Neural crest cell (in vitro differentiated cells): ENCODE results near the gene MYBPC3. TPM values are rescaled to one million over a fixed set of nuclear protein-coding genes. Genes with fewer than 3 reads are reported as not detected.

ENCODE experiments used
- DNase-seq: peaks from one replicate; pipeline ENCODE4 v3.0.0; 2021; ENCODE audit warnings: low read depth, mixed read lengths, low spot score
- H3K27ac Mint-ChIP-seq: one replicate; pipeline ENCODE4 v1.8.0; 2021; ENCODE audit warnings: mild to moderate bottlenecking, mixed read lengths; ENCODE audit not compliant: unreplicated experiment
- H3K27me3 Mint-ChIP-seq: 2 replicates; pipeline ENCODE4 v1.8.0; 2021; ENCODE audit warnings: low read depth, mild to moderate bottlenecking, mixed read lengths
- H3K36me3 Mint-ChIP-seq: 2 replicates; pipeline ENCODE4 v1.8.0; 2021; ENCODE audit warnings: low read depth, mild to moderate bottlenecking, mixed read lengths
- H3K4me1 Mint-ChIP-seq: 2 replicates; pipeline ENCODE4 v1.8.0; 2021; ENCODE audit warnings: mixed read lengths
- H3K4me3 Mint-ChIP-seq: one replicate; pipeline ENCODE4 v1.8.0; 2021; ENCODE audit warnings: mild to moderate bottlenecking, mixed read lengths
- H3K9me3 Mint-ChIP-seq: 2 replicates; pipeline ENCODE4 v1.8.0; 2021; ENCODE audit warnings: mixed read lengths
- total RNA-seq: library from RNA; stranded (reverse); gene quantifications from 2 replicates; pipeline ENCODE4 v1.2.1, GENCODE V29; 2021
- TF ChIP-seq, protein P1 (sequence below): fragments of 200-600 bp; sonication (generic); conservative IDR thresholded peaks from 2 replicates; pipeline ENCODE4 v1.5.0; 2021; ENCODE audit warnings: antibody characterized with exemption, mild to moderate bottlenecking

MYBPC3 gene
- total RNA-seq, 1 donor from 2014 or later, result not detected

DNA sequence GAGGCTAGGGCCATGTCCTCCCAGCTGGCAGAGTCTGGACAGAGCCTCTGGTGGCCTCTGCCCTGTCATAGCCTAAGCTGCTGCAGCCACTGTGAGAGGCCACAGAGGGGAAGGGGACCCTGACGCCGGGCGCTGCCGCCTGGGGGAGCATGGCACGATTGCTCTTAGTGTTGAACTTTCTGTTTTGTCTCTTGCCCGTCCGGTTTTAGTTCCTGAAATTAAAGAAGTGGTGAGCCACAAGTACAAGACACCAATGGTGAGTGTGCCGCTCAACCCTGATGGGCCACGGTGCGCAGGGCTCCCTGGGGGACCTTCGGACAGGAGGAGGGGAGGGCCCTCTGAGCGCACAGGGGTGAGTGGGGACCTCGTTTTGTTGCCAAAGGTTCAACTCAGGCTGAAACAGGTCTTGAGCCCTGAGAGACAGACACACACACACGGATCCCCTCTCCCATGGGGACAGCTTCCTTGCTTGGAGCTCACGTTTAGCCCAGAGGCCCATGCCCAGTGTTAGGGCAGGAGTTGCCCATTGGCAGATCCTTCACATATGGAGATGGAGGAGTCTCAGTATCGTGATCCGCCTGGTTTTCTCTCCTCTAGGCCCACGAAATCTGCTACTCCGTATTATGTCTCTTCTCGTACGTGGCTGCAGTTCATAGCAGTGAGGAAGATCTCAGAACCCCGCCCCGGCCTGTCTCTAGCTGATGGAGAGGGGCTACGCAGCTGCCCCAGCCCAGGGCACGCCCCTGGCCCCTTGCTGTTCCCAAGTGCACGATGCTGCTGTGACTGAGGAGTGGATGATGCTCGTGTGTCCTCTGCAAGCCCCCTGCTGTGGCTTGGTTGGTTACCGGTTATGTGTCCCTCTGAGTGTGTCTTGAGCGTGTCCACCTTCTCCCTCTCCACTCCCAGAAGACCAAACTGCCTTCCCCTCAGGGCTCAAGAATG, 23.8 kb downstream of the MYBPC3 start:
- no peak for DNase-seq
- Mint-ChIP-seq H3K27ac (no peak overlapping the region), H3K36me3 (peaks cover 5% of the 10 kb centered on the region), H3K4me1 (no peaks in the 10 kb centered on the region), H3K9me3 (no peaks in the 10 kb centered on the region), H3K4me3 (no peak overlapping the region), H3K27me3 (no peaks in the 10 kb centered on the region)
- TF ChIP-seq, protein P1, sequence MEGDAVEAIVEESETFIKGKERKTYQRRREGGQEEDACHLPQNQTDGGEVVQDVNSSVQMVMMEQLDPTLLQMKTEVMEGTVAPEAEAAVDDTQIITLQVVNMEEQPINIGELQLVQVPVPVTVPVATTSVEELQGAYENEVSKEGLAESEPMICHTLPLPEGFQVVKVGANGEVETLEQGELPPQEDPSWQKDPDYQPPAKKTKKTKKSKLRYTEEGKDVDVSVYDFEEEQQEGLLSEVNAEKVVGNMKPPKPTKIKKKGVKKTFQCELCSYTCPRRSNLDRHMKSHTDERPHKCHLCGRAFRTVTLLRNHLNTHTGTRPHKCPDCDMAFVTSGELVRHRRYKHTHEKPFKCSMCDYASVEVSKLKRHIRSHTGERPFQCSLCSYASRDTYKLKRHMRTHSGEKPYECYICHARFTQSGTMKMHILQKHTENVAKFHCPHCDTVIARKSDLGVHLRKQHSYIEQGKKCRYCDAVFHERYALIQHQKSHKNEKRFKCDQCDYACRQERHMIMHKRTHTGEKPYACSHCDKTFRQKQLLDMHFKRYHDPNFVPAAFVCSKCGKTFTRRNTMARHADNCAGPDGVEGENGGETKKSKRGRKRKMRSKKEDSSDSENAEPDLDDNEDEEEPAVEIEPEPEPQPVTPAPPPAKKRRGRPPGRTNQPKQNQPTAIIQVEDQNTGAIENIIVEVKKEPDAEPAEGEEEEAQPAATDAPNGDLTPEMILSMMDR, result no peak

DNA sequence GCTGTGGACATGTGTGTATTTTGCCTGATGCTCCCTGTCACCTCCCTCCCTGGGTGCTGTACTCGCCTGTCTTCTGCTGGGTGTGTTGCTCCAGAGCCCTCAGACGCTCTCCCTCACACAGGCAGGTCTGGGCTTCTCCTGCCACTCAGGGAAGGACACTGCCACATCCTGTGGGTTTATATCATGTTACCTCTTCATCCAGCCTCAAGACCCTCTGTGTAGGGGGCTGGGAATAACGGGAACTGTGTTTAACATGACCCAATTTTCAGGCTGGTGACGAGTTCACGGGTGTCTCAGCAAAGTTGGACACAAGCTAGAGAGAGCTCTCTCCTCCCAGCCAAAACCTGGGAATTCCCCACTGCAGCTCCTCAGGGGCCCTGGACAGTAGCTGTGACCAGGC, 24.6 kb downstream of the MYBPC3 start:
- no peaks in the 10 kb centered on the region for H3K4me1 Mint-ChIP-seq
- H3K9me3 Mint-ChIP-seq, result no peaks in the 10 kb centered on the region
- H3K27ac Mint-ChIP-seq, result peak overlapping the region; percentile 92
- peaks cover 7% of the 10 kb centered on the region for H3K36me3 Mint-ChIP-seq
- H3K4me3 Mint-ChIP-seq, result no peak overlapping the region
- DNase-seq, result no peak
- H3K27me3 Mint-ChIP-seq, result no peaks in the 10 kb centered on the region
- TF ChIP-seq, protein P1, result no peak

DNA sequence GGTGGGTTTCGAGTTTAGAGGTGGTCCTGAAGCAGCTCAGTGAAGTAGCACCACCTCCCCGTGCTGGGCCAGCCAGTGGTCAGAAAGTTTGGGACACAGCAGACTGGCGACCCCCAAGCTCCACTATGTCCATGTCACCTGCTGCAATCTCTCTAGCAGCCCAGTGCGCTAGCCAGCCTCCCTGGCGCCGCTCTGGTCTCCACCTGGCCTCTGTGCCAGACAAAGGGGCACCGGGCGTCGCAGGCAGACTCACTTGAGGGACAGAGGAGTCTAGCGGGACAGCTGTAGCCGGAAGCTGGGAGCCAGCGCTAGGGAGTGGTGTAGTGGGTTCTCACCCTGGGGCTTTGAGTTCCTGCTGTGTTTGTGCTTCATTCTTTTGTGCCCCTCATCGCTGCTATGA, 25.5 kb downstream of the MYBPC3 start:
- no peaks in the 10 kb centered on the region for H3K4me1 Mint-ChIP-seq
- no peaks in the 10 kb centered on the region for H3K27me3 Mint-ChIP-seq
- H3K4me3 Mint-ChIP-seq, result no peak overlapping the region
- TF ChIP-seq, protein P1, result no peak
- no peak overlapping the region for H3K27ac Mint-ChIP-seq
- peaks cover 7% of the 10 kb centered on the region for H3K36me3 Mint-ChIP-seq
- DNase-seq, result no peak
- no peaks in the 10 kb centered on the region for H3K9me3 Mint-ChIP-seq

DNA sequence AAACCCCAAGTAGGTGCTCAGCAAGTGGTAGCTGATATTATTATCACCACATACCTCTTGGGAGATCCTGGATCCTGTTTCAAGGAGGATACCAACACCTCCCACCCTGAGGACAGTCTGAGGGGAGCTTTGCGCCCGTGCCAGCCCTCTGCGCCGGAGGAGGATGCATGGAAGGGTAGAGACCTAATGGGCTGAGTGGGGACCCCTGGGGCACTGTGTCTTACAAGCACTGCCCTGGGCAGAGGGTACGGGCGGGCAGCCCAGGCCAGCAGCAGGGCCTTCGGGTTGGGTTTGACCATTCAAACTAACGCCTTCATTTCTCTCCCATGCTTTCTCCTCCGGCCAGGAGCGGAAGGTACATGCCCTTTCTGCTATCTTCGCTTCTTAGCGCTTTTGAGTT, 26.3 kb downstream of the MYBPC3 start:
- Mint-ChIP-seq H3K36me3 (peaks cover 7% of the 10 kb centered on the region), H3K4me1 (no peaks in the 10 kb centered on the region), H3K27me3 (no peaks in the 10 kb centered on the region), H3K4me3 (no peak overlapping the region), H3K27ac (no peak overlapping the region), H3K9me3 (no peaks in the 10 kb centered on the region)
- TF ChIP-seq, protein P1, result no peak
- no peak for DNase-seq

DNA sequence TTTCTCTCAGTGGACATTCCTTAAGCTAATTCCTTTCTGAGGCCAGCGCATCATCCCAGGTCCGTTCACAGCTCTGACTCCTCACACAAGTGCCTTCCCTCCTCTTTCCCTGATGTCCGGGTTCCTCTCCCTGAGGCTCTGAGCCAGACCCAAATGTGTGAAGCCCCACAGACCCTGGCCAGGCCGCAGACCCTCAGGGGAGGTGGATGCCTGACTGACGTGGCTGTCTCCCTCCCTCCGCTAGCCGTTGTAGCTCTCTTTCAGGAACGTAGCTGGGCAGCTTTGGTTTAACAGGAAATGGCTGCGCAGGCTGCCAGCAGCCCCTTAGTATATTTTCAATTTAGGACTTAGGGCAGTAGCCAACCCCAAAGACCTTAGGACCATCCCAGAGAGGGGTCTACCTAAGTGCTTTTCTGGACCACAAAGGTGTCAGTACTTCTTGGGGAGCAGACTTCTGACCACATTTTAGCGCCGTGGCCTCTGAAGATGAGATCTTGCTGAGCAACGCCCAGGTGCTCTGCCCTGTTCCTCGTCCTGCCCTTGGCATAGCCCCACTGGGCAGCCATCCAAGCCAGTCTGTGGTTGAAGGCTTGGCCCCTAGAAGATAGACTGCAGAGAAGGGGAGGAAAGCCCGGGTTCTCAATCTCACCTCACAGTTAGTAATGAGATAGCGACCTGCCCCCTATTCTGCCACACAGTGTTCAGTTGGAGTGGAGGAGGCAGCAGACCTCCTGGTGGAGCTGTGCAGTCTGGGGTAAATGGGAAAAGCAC, 27.0 kb downstream of the MYBPC3 start:
- DNase-seq, result no peak
- H3K27ac Mint-ChIP-seq, result no peak overlapping the region
- no peak overlapping the region for H3K4me3 Mint-ChIP-seq
- H3K4me1 Mint-ChIP-seq, result no peaks in the 10 kb centered on the region
- H3K9me3 Mint-ChIP-seq, result no peaks in the 10 kb centered on the region
- H3K27me3 Mint-ChIP-seq, result no peaks in the 10 kb centered on the region
- TF ChIP-seq, protein P1, result no peak
- peaks cover 7% of the 10 kb centered on the region for H3K36me3 Mint-ChIP-seq
